Activated CD4-positive, alpha-beta T cell treated with anti-CD3 and anti-CD28 coated beads for 24 hours (primary cell): ENCODE measurements around the gene NRARP.

ENCODE experiments used
- DNase-seq, 2 donors: peaks; one replicate each; pipeline ENCODE4 v3.0.0-alpha.2; 2020; ENCODE audit warnings: low read depth in 2 of 2

Gene NRARP

DNA sequence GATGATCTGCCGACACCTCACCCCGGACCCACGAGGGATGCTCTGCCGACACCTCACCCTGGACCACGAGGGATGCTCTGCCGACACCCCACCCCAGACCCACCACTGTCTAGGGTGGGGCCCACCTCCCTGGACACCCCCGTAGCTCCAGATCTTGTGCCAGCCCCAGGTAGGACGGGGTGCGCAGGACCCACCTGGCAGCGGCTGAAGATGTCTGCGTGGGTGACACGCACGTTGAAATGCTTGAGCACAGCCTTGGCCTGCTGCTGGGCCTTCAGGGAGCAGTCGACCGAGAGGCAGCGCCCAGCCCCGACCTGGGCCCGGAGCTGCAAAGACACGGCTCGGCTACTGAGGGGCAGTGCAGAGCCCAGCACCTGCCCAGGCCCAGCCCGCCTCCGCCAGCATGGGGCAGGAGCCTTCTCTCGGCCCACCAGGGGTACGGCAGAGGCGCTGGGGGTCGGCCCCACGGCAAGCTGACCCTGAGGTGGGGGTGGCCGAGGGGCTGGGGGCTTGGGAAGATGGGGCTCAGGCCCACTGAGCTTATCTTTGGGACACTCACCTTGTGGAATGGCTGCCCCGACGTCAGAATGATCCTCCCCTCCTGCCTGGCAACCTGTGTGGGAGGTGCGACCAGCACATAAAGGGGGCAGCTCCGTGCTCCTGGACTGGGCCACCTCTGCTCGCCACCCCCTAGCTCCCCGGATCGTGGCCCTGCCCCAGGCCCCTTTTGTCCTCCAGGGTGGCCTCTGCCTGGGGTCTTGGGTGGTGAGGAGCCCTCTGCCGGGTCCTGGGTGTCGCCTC, 21.7 kb upstream of the NRARP start:
- no peak for DNase-seq

DNA sequence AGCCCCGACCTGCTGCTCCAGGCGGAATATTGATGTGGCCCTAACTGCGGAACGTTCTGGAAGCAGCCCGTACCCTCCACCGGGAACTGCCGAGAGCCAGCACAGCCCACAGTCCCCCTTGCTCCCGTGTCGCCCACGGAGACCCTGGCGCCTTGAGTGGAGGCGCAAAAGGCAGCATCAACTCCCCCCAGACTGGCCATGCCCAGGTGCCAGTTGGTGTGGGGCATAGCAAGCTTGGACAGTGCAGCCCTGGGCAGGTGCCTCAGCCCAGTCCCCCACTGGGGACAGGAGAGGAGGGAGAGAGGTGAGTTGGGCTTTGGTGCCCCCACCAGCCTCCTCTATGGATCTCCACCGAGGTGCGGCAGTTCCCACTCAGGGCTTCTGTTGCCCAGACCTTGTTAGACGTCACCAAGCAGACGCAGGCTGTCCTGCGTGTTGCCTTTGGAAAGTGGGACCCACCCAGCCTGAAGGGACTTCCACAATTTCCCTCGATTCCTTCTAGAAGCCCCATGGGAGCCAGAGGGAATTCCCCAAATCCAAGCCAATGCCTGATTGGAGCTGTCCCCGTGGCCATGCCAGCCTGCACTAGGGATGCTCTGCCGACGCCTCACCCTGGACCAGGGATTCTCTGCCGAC, 19.8 kb upstream of the NRARP start:
- no peak for DNase-seq

DNA sequence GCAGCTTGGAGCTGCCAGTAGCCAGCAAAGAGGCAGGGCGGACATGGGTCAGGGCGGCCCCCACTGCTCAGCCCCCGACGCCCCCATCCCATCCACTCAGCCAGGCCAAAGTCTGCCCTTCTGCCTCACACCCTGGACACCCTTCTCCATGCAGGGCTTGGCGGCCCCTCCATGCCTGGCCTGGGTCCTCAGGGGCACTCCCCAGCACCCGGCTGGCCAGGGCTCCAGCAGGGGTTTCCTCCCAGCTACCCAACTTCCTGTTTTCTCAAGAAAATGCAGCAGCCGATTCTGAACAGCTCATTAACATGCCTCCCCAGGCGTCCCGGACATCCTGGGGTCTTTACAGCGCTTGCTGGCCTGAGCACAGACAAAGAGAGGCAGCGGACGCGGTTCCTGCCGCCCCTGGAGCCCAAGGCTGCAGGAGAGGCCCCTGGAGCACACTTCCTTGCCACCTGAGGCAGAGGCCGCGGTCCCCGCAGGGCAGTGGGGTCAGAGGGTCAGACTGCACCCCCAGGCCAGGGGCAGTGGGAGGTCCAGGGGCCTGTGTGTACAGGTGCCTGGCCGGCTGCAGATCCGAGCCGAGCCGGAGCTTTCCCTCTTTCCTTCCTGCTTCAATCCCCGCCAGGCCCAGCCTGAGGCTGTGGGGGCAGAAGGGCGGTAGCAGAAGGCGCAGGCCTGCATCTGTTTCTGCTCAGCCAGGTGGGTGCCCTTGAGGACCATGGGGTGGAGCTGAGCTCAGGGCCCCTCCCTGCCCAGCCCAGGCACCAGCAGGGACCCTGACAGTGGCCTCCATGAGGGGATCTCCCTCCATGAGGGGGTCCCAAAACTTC, 18.7 kb upstream of the NRARP start:
- no peak for DNase-seq

DNA sequence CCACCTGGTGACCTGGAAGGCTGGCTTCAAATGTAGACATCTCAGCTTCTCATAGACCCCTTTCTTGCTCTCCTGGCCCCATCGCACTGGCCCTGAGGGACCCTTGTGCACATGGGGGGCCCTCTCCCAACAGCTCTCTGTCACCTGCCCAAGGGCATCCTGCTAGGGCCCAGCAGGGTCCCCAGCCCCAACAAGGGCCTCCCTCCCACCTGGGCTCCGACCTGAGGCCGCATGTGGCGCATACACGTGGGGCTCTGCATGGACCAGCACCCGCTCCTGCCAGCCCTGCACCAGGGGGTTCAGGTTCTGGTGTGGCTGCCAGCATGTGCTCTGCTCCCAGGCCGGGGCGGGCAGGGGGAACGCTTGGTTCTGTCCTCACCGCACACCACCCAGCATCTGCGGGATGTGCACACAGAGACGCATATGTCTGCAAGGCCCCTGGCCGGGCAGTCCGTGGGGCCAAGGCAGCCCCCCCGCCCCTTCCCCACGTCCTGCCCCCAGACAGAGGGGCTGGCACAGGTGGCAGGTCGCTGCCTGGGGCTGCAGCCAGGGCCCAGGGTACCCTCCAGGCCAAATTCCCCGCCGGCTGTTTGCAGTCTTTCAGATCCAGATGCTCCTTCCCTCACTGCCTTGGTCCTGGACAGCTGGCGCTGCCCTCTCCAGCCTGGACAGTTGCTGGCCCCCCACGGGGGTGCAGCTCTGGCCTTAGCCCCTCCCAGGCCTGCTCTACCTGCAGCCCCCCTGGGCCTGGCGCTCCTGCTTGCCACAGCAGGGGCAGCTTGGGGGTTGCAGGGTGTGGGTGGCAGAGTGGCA, 17.9 kb upstream of the NRARP start:
- DNase-seq = no peak

DNA sequence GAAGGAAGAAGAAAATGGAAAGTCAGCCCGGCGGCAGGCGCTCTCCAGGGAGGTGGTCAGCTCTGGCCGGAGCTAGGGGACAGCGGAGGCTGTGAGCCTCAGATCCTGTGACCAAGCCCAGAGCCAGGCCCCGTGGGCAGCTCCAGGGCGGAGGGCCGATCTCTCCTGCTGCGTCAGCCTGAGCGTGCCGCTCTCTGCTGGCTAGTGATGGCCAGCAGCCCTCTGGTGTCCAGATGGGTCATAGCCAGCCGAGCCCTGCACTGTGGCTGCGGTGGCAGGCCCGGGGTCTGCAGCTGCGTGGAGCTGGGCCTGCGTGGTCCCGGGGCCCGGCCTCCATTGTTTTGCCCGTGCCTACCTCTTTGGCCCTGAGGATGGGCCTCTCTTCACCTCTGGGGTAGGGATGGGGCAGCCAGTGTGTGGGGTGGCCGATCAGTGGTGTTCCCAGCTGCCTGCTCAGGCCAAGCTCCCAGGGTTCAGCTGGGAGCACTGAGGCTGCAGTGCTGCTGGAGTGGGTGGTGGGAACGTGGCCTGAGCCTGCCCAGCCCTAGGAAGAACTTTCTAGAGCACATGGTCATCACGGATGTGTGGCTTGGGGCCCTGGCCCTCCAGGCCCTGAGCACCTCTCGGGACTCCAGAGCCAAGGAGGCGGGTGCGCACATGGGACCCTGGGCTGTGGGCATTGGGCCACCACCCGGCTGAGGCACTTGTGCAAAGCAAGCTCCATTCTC, 17.1 kb upstream of the NRARP start:
- no peak for DNase-seq

DNA sequence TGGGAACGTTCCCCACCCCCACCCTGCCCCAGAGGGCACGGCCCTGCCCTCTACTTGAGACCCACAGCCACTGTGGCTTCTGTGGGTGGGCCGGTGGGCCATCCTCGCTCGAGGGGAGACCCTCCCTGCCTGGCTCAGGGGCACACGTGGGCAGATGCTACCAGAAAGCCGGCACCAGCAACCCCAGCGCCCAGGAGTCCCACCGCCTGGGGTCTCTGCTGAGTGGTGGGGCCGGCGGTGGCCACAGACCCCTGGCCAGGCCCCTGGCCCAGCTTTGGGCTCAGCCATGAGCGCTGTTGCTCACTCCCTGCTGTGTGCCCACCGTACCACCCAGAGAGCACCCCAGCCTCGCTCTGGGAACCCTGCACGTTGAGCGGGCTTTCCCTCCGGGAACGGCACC, 16.5 kb upstream of the NRARP start:
- DNase-seq = no peak

DNA sequence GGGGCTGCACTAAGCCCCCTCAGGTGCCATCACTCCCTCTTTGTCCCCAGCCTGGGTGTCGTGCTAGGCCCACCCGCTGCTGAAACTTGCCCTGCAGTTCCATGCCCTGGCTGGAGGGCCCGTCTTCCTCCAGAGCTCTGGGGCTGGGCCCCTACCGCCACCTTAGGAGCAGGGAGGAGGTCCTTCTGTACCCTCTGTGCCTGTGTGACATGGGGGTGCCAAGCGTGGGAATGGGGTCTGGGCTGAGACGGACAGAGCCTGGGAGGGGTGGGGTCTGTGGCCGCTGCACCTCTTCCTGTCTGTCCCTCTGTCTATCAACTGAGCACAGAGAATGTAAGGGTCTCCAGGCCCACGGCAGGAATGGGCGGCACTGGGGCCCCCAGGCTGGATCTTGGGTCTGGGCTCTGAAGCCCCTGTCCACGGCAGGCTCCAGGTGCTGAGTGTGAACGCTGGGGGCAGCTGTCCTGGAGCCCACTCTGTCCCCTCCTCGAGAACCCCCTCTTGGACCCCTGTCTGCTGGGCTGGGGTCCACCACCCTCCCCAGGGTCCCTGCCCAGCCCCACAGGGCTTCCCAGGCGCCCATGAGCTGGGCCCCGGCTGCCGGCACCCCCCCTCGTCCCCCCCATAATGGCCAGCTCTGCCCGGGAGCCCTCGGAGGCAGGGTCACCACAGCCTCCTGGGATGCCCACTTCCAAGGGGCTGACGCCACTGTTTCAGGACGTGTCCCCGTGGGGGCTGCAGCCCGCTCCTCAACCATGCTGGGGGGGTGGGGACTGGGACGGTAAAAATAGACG, 15.8 kb upstream of the NRARP start:
- DNase-seq = no peak

DNA sequence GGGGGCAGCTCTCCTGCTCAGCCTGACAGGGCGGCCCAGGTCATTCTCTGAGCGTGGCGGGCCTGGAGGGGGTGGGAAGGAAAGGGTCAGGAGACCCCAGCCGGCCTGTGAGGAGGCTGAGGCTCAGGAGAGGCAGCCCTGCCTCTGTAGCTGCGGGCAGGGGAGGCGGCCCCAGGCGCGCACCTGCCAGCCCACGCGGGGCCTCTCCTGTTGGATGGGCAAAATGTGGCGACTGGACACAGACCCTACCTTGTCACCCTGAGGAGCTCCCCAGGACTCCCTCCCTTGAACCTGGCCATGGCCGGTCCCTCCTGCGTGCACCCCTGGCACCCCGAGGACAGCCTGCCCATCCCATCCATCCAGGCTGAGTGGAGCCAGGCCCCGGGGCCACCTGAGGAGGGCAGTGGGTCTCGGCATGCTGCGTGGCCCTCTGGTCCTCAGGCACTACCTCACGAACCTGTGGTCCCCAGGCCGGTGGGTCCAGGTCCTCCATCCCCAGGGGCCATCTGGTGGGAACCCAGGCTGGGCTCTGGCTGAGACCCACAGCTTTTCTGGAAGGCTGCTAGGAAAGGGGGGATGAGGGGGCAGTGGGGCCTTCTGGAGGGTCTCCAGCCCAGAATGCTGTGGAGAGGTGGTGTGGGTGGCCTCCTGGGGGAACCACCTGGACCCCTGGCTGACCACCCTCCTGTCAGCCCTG, 15.1 kb upstream of the NRARP start:
- DNase-seq = no peak

DNA sequence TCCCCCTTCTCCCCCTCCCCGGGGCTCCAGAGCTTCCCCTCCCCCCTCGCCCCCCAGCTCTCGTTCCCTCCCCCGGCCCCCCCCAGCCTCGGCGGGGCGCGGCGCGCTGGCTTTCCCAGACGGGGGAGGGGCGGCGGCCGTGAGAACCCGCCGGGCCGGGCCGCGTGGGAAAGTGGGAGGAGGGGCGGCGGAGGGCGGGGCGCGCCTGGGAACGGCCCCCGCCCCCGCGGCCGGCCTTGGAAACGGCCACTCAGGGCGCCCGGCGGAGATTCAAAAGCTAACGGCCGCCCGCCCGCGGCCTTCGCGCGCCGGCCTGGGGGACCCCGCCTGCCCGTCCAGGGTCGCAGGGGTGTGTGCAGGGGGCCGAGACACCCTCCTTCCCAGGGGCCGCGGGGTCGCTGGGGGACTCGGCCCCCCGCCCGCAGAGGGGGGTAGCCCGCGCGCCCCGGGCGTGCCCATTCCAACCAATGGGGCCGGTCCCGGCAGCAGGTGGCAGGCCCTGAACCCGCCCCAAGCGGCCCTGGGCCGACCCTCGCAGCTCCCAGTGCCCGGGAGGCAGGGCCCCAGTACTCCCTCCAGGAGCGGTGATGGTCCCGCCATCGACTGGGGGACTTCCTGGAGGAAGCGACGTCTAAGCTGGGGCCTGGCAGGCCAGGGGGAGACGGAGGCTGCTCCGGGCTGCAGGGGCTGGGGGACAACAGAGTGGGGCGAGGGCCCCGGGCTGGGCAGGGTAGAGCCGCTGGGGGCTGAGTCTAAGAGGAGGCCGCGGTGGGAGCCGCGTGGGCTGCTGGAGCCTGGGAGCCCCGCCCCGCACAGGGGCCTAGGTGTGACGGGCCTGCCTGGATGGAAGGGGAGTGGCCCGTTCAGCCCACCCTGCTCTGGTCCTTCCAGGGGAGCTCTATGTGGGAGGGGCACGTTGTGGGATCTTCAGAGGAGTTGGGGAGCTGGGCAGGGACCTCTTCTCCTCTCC, 14.2 kb upstream of the NRARP start:
- DNase-seq = no peak

DNA sequence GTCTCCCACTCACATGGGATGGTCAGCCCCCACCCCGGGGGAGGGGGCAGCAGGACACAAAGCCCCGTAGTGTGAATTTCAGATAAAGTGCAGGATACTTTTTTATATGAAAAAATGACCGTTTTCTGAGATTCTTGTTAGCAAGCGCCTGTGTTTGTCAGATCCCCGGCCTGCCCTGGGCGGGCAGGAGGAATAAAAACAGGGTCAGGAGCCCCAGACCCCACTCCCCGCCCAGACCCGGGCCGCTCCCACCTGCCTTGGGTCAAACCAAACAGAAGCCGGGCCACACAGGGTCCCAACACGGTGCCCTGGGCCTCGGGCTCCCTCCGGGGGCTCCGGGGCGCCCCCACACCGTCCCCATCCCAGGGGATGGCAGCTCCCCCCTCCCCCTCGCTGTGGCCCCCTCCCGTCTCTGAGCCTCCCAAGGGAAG, 13.5 kb upstream of the NRARP start:
- no peak for DNase-seq

DNA sequence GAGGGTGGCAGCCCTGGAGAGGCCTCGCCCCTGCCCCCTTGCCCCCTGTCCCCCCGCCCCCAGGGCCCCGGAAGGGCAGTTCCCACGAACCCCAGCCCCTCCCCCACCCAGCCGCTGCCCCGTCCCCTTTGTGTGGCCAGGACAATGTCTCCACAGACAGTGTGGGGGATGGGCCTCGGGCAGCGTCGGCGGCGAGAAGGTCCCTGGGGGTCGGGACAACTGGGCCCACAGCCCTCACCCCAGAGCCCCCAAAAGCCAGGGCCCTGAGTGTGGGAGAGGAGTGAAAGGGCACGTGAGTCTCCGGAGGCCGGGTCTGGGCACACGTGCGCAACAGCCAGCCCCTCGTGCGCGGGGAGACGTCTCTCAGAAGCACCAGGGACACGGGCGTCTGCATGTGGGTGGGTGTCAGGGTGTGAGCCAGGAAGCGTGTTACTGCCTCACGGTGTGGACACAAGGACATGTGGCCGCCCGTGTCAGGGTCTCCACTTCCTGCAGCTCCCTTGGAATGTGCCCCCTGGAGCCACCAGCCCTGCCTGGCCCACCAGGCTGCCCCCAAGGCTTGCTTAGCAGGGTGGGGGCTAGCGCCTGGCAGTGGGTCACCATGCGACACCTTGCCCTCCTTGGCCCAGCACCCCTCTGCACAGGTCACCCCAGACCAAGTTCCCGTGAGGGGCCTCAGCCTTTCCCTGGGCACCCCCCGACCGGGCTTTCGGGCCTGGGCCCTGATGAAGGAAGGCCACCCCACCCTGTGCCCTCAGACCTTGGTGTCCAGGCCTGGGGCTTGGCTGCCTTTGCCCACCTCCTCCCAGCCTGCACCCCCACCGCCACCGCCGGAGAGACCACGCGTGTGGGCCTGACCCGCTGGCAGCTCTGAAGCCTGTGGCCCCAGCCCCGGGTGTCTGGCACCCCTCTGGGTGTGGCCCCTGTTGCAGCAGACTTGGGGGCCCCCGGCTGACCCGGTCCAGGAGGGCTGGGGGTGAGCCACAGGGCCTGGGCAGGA, 12.8 kb upstream of the NRARP start:
- DNase-seq = no peak

DNA sequence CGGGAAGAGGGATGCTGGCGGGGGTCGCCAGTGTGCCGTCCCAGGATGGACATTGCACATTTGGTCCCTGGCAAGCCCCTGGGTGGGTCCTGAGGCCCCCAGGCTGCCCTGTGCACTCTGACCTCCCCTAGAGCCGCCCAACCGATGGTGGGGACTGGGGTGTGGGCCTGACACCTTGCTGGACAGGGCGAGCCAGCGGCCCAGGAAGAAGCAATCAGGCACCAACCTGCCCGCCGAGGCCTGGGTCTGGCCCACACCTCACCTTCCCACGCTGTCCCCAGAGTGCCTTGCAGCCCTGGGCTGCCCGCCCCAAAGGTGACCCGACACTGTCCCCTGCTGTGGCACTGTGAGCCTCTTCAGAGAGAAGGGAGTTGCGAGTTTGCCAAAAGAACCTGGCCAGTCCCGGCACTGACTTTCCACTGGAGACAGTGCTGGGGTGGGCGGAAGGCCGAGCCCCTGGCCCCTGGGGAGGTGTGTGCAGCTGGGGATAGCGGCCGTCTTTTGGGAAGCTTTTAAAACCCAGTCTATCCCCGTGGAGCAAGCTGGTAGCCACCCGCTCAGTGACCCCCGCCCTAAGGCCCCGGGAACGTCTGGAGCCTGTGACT, 12.0 kb upstream of the NRARP start:
- no peak for DNase-seq

DNA sequence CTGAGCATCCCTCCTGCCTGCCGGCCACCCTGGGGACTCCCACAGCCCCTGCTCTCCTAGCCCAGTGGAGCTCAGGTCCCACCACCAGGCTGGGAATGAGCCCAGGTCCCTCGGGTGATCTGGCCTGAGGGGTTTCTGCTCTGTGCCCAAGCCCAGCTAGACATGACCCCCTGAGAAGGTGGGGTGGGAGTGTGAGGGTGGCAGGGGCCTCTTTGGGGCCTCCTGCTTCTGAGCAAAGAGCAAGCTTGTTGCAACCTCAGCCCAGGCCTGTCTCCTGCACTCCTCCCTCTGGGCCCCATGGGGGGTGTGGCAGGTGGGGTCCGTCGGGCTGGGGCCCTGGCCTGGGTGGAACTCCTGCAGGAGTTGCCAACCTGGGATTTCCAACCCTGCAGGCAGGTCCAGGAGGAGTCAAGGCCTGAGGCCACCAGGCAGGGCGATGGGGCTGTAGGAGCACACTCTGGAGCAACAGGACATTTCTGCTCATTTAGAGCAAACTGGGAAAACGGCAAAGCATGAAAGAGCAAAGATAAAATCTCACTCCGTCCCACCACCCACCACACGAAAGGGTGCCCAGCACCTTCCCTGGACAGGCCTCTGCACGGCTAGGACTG, 11.4 kb upstream of the NRARP start:
- no peak for DNase-seq

DNA sequence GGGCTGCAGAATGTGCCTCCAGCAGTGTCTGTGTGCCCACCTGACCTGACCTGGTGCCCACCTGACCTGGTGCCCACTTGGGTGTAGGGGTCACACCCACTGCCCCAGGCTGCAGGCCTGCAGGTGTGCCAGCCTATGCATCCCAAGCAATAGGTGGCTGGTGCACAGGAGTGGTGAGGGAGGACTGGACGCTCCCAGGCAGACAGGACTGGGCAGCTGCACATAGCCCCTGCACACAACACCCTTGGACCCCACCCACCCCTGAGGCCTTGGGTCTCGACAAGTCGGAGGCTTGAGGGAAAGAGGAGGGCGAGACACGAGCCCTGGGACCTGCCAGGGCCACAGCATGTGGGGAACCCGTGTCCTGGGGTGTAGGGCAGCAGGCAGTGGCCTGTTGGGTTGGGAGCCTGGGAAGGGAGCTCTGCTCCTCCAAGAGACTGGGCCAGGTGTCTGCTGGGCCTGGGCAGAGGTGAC, 10.8 kb upstream of the NRARP start:
- no peak for DNase-seq

DNA sequence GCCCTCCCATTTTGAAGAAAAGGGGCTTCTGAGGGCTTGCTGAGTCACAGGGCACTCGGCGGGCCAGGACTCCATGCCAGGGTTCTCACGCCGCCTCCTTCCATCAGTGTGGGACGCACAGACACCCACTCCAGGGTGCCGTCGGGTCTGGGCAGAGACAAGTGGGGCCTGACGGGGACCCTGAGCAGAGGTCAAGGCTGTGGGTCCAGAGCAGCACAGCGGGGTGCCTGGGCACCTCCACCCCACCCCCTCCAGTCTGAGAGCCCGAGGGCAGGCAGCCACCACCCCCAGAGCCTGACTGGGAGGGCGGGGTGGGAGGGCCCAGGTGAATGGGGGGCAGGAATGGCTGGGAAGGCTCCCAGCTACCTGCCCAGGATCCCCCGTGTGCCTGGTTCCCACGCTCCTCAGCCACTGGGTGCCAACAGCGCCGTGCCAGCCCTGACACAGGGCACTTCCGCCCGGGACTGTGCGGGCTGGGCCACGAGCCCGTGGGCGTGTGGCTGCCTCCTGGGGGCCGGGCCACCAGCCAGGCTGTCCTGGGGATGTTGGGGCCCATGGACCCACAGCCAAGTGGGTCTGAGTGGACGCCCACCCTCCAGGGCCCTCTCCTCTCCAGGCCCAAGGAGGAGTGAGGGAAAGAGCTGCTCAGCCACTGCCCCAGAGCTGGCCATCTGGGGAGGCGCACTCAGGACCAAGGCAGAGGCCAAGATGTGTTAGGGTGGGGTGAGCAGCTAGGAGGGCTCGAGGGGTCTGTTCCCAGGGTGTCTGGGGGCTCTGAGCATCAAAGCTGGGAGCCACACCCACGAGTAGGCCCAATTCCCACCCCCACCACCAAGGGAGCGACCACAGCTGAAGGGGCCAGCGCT, 10.1 kb upstream of the NRARP start:
- DNase-seq = no peak
